Epithelial cell of esophagus (primary cell): ENCODE results near the gene CEBPB.

Experiments used
- DNase-seq: peaks from one replicate; pipeline ENCODE4 v3.0.0; 2010; ENCODE audit warnings: low read depth
- H3K4me3 ChIP-seq: 2 replicates; pipeline ENCODE4 v1.5.1; 2011; ENCODE audit warnings: mild to moderate bottlenecking, low read length, control low read depth
- CTCF ChIP-seq: IDR thresholded peaks from 2 replicates; pipeline ENCODE4 v1.5.1; 2011; ENCODE audit warnings: low read depth, mild to moderate bottlenecking, low read length, control low read depth, inconsistent platforms; ENCODE audit not compliant: insufficient read depth; ENCODE audit errors: missing control alignments

Gene CEBPB

GRCh38 chr20:50191065-50191543, 474 bp downstream of the CEBPB start:
- peak; percentile 67 for DNase-seq
- H3K4me3 ChIP-seq: peak overlapping the region; percentile 86
- TF ChIP-seq CTCF: no peak

GRCh38 chr20:50191544-50192363, 1.1 kb downstream of the CEBPB start:
- TF ChIP-seq CTCF: no peak
- H3K4me3 ChIP-seq: peak overlapping the region; percentile 86
- DNase-seq: peak; percentile 47

GRCh38 chr20:50192364-50193198, 2.0 kb downstream of the CEBPB start:
- no peak for TF ChIP-seq CTCF
- peak; percentile 95 for DNase-seq
- H3K4me3 ChIP-seq: peak overlapping the region; percentile 86

GRCh38 chr20:50193199-50193835, 2.7 kb downstream of the CEBPB start:
- H3K4me3 ChIP-seq: peak overlapping the region; percentile 86
- no peak for TF ChIP-seq CTCF
- no peak for DNase-seq

GRCh38 chr20:50193836-50194421, 3.3 kb downstream of the CEBPB start:
- no peak for TF ChIP-seq CTCF
- peak overlapping the region; percentile 86 for H3K4me3 ChIP-seq
- DNase-seq: no peak

- H3K4me3 ChIP-seq: peak overlapping the region; percentile 86
- no peak for TF ChIP-seq CTCF
- DNase-seq: no peak
Observed at GRCh38 chr20:50194422-50194830, 3.8 kb downstream of the CEBPB start.
